HG03175 (cell line): ENCODE measurements around the gene CDH23.

Source experiments
- ATAC-seq: cut with Tn5 transposase; IDR thresholded peaks from one replicate; pipeline ENCODE4 v1.9.1; 2021; ENCODE audit warnings: mild to moderate bottlenecking, moderate library complexity; ENCODE audit not compliant: unreplicated experiment

CDH23 gene

GRCh38 chr10:71648254-71648932 is 251.7 kb downstream of the CDH23 start:
- ATAC-seq: no peak

- no peak for ATAC-seq
Observed at GRCh38 chr10:71648933-71649320, 252.2 kb downstream of the CDH23 start.

DNA sequence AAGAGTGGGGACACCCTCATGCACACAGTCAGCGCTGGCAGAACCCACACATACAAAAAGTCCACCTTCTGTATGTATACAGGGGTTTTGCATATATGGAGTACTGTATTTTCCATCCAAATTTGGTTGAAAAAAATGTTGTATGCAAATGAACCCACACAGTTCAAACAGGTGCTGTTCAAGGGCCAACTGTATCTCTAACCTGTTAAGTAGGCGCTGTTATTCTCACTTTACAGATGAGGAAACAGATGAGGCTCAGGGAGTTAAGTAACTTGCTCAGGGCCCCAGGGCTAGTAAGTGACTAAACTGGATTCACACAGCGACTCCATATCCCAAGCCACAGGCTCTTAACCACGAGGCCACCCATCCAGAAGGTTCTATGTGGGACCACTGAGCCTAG is 252.9 kb downstream of the CDH23 start:
- no peak for ATAC-seq

- ATAC-seq: no peak
Observed at GRCh38 chr10:71650397-71650796, 253.7 kb downstream of the CDH23 start.

DNA sequence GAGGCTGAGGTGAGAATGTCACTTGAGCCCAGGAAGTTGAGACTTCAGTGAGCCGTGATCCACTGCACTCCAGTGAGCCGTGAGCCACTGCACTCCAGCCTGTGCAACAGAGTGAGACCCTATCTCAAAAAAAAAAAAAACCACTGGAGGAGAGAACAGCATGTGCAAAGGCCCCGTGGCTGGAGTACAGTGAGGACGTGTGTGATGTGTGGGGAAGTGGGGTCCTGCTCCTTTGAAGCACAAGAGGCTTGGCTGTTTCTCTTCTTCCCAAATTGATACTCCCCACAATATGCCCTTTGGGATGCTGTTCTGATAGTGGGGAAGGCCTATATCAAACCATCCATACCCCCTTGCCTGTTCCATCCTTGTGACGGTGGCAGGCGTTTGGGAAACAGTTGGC is 254.7 kb downstream of the CDH23 start:
- no peak for ATAC-seq

DNA sequence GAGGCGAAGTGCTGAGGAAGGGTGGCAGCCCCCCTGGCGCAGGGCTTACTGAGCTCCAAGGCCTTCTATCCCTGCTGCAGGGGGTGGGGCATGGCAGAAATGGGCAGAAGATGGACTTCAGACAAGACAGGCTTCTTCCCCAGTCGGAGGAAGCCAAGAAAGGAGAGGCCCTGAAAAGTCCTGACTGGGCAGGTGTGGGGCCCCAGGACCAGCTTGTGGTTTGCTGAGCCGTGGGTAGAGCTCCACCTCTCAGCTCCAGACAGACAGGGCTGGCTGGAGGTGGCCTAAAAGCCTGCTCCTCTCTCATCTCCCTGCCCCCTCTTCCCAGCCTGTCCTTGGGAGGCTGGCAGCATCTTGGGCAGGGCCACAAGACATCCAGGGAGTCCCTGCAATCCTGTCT is 255.2 kb downstream of the CDH23 start:
- ATAC-seq: no peak

DNA sequence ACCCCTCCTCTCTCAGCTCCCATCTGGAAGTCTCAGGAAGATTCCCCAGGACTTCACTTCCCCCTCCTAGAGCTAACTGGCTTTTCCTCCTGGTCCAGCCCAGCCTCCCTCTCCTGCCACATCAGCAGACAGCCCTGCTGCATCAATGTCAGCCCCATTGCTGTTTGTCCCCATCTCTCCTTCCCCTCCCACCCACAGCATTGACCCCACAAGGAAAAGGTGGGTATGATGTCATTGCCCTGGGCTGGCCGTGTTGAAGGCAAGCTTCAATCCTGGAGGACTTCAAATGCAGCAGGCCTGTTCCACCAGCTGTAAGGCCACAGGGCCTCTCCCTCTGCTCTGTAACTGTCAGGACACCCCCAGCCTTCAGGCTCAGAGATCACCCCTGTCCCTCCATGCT is 256.3 kb downstream of the CDH23 start:
- ATAC-seq: no peak

DNA sequence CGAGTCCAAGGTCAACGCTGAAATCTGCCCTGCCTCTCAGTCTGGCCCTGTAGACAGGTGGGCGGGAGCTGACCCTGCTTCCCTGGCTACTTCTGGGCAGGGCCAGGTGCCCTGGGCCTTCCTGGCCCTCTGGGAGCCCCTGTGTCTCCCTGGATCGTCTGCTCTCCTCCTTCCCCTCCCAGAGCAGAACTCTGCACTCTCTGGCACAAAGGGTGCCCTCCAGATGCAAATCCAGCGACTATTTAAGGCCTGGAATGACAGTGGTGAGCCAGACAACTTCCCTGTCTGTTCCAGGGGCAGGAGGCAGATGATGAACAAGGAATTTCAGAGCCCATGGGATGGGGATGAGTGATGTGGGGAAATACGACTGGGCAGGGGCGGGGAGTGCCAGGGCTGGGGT is 259.5 kb downstream of the CDH23 start:
- no peak for ATAC-seq

GRCh38 chr10:71657604-71658466 is 261.1 kb downstream of the CDH23 start:
- no peak for ATAC-seq

DNA sequence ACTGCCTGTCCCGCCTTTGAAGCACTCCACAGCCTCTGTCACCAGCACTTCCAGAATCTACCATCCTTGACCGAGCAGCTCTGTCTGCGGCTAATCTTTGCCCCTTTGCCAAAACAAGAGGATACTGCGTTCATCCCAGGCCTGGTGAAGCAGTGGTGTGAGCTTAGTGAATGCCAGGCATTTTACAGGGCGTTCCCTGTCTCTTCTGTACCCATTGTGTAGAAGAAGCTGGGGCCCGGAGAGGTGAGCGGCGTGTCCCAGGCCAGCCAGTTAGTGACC is 261.7 kb downstream of the CDH23 start:
- no peak for ATAC-seq

DNA sequence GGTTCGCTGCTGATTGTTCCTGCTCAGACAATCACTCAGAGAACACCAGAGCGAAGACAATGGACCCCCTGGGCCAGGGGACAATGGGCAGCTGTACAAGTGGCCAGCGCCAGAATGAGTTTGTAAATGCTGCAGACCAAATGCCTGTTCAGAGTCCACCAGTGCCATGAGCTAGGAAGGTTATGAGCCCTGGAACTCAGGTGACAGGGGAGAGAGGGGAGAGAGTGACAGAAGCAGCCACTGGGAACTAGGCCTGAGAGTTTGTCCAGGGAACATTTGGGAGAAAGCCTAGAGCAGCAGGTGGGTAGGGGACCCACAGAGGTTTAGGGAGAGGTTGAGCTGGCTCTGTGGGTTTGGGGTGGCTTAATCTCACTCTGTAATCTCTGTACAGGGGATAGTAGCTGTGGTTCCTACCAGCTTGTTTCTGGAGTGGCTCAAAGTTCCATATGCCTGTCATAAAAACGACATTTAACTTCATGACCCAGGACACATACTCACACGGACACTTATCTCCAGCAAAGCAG is 262.5 kb downstream of the CDH23 start:
- no peak for ATAC-seq

DNA sequence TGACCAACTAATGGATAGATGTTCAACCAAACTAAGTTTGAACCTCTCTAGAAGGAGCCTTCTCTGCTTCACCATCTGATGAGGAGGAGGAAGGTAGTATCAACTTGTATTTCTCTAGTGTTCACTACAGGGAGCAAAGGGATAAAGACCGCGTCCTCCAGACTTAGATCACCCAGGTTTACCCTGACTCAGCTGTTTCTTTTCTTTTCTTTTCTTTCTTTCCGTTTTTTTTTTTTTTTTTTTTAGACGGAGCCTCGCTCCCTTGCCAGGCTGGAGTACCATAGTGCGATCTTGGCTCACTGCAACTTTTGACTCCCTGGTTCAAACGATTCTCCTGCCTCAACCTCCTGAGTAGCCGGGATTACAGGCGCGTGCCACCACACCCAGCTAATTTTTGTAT is 263.0 kb downstream of the CDH23 start:
- ATAC-seq: no peak

DNA sequence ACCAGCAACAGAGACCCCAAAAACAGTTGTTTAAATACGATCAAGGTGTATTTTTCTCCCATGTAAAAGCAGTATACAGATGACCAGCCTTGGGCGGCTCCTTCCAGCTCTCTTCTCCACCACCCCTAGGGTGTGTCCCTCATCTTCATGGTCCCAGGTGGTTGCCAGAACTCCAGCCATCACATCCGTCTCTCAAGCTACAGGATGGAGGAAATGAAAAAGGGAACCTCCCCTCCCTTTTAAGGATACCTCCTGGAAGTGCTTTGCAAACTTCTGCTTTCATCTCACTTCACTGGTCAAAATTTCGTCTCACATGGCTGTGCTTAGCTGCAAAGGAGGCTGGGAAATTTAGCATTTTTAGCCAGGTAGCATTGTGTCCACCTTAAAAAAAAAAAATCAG is 263.6 kb downstream of the CDH23 start:
- ATAC-seq: no peak

- ATAC-seq: no peak
Observed at GRCh38 chr10:71661060-71661622, 264.4 kb downstream of the CDH23 start.

GRCh38 chr10:71661779-71662336 is 265.1 kb downstream of the CDH23 start:
- no peak for ATAC-seq

DNA sequence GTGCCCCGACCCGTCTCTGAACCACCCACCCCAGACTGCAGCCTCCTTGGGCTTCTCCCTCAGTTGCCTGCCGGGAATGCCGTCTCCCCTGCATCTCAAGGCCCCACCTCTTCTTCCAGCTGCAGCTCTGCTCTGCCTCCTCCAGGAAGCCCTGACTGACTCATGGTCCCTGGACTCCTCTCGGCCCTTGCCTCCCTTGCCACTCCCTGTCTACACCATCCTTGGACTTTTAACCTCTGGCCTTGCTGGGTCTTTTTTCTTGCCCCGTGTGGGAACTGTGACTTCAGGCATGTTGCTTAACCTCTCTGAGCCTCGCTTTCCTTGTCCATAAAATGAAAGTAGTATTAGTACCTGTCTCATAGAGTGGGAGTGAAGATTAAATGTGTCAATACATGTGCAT is 266.6 kb downstream of the CDH23 start:
- no peak for ATAC-seq

- no peak for ATAC-seq
Observed at GRCh38 chr10:71664585-71664984, 267.9 kb downstream of the CDH23 start.

GRCh38 chr10:71665456-71665855 is 268.7 kb downstream of the CDH23 start:
- ATAC-seq: no peak

DNA sequence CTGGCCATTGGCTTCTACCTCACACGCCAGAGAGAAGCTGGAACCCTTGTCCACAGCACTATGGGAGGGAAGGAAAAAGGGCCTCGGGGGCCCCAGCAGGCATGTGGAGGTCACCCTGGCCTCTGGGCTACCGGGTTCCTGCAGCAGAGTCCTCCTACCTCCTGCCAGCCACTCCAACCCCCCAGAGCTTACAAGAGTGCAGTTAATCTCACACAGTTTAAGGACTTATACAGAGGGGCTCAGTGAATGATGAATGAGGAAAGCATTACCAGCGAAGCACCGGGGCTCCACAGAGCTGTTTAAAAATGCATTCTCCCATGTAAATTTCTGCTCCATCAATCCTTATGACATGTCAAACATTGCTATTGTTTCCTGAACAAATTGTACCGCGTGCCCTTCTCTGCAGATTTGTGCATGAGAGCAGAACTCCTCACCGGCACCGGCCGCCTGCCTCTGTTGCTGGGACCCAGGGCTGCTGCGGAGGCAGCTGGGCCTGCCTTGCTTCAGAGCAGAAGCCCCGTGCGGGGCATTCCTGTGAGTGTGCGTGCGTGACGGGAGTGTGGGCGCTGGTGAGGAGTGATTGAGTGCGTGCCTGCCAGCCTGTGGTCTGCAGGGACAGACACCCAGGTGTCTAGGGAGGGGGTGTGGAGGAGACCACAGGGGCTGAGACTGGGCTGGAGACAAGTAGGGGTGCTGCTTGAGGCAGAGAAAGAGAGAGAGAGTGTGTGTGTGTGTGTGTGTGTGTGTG is 270.1 kb downstream of the CDH23 start:
- no peak for ATAC-seq

- ATAC-seq: no peak
Observed at GRCh38 chr10:71667387-71667752, 270.6 kb downstream of the CDH23 start.
